HG02938 (cell line): ENCODE data around the gene RTN4IP1.
A peak's percentile ranks its signal among the peaks of the same experiment; 100 is the strongest.

ENCODE experiments used
- ATAC-seq: cut with Tn5 transposase; IDR thresholded peaks from one replicate; pipeline ENCODE4 v1.9.1; 2021; ENCODE audit warnings: mild to moderate bottlenecking, moderate library complexity; ENCODE audit not compliant: unreplicated experiment

The RTN4IP1 gene

DNA sequence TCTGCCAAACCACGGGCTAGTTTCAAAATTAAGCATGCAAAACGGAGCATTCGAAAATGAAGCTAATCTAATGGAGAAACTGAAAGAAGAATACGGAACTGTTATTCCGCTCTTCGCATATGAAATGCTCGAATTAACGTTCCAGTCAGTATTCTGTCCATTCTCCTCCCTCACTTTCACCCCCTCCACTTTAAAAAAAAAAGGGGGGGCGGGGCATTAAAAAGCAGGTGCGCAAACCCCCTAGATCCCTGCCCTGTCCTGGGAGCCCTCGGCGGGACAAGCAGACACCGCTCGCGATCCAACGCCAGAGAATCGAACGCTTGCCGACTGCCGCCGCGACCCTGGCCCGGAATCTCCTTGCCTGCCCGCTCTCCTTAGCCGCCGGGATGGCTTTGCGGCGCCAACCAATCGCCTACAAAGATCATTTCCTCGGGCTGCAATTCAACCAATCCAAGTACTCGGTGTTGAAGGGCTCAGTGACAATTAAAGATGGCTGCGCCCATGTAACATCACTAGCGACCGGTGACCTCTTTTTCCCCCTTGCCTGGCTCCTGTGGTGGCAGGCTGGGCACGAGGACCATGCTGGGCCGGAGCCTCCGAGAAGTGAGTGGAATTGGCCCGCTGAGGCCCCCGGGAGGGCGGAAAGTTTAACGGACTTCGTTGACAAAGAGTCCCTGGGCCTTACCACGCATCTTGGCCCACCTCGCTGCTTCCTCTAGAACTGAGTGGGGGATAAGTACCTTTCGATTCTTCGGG, at the start of gene RTN4IP1, which contains the start of gene QRSL1:
Gene RTN4IP1 (minus strand): TSS at position 396 of the 756 bp plus-strand sequence. CDS start 477 bp downstream, outside the sequence.
Gene QRSL1 (plus strand): TSS at position 476 of the 756 bp plus-strand sequence. CDS start 104 bp downstream, at position 580.
- ATAC-seq = peak; percentile 73

DNA sequence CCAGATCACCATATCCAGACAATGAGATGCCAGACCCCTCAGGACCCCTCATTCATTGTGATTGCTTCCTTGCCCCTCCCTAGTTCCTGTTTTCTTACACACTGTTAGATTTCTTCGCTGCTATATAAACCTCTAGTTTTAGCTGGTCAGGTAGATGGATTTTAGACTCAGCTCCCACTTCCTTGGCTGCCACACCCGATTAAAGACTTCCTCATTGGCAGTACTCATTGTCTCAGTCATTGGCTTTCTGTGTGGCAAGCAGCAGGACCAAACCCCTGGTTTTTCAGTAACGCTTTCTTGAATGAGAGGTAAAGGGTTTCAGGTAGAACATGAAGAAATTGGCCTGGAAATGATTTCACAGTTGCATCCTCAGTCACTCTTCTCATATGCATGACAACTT, 48.0 kb upstream of the RTN4IP1 start:
- no peak for ATAC-seq

GRCh38 chr6:106674541-106675229, 45.4 kb upstream of the RTN4IP1 start:
- ATAC-seq = no peak

DNA sequence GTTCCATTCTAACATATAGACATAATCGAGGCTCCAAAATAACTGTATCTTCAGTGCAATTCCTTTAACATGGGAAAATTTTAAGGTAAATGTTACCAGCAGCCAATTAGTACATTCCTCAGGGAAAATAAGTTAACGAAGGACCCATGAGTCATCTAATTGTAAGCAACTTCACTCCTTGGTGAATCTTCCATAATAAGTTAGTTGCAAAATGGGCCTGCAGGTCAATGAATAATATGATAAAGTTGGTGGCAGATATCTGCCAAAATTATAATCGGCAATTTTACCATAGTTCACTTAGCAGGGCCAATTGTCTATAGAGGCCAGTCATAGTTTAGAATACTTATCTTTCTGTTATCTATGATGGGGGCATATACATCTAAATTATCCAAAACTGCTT, 42.4 kb upstream of the RTN4IP1 start:
- no peak for ATAC-seq

GRCh38 chr6:106670236-106670635, 40.9 kb upstream of the RTN4IP1 start:
- no peak for ATAC-seq

GRCh38 chr6:106667022-106667402, 37.7 kb upstream of the RTN4IP1 start:
- ATAC-seq = no peak

DNA sequence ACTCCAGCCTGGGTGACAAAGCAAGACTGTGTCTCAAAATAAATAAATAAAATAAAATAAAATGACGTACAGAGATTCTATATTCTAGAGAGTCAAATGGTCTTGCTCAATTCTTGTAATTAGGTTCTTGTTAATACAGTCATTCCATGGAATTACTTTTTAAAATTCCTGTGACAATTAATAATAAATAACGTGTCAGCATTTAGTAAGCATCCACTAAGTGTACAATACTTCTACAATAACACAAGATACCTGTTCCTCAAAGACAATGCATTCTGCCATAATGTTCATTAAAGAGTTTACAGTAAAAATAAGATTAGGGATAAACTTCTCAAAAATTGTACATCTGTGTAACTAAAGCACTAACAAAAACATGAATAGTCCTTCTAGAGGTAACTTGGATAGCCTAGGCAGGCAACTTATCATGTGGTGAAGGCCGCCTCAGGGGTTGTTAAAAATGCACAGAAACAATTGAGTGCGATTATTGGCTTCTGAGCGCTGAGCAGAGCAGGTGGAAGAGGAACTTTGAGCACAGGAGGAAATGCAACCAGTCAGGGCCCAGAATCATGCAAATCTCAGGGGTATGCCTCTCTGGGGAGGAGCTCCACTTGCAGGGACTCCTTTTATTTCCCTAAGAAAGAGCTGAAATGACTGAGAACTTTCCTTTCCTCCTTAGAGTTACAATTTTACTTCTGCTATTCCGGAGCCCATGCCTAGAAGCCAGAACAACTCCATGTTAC, 37.2 kb upstream of the RTN4IP1 start:
- ATAC-seq = peak; percentile 97

- no peak for ATAC-seq
These were observed 33.2 kb upstream of the RTN4IP1 start for GRCh38 chr6:106662458-106662857.

GRCh38 chr6:106659859-106660258, 30.6 kb upstream of the RTN4IP1 start:
- ATAC-seq = no peak

DNA sequence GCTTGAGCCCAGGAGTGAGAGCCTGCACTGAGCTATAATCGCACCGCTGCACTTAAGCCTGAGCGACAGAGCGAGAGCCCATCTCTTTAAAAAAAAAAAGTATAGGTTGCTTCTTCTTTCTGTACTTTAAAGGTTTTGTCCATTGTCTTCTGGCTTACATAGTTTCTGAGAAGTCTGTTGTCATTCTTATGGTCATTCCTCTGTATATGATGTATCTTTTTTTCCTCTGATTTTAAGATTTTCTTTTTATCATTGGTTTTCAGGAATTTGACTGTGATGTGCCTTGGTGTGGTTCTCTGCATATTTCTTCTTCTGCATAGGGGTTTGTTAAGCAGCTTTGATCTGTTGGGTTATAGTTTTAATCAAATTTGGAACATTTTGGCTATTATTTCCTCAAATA, 29.2 kb upstream of the RTN4IP1 start:
- ATAC-seq = no peak

- ATAC-seq = peak; percentile 77
These were observed 19.5 kb upstream of the RTN4IP1 start for GRCh38 chr6:106648651-106649308.

DNA sequence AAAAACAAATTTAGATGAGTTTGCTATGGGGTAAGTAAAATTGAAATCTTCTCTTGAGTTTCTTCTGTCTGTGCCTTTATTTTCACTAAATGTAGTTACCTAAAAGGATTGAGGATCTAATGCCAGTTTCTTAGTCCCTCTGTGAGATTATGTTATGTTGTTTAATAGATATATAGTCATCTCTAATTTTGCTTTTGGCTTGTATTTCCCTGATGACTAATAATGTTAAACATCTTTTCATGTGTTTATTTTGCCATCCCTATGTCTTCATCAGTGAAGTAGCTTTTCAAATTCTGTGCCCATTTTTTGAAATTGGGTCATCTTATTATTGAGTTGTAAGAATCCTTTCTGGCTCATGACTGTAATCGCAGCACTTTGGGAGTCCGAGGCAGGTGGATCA, 13.8 kb upstream of the RTN4IP1 start:
- ATAC-seq = no peak

GRCh38 chr6:106642476-106642875, 13.2 kb upstream of the RTN4IP1 start:
- ATAC-seq = no peak

GRCh38 chr6:106639812-106640211, 10.5 kb upstream of the RTN4IP1 start:
- ATAC-seq = no peak

- peak; percentile 81 for ATAC-seq
These were observed 8.5 kb upstream of the RTN4IP1 start for GRCh38 chr6:106637717-106638341.

DNA sequence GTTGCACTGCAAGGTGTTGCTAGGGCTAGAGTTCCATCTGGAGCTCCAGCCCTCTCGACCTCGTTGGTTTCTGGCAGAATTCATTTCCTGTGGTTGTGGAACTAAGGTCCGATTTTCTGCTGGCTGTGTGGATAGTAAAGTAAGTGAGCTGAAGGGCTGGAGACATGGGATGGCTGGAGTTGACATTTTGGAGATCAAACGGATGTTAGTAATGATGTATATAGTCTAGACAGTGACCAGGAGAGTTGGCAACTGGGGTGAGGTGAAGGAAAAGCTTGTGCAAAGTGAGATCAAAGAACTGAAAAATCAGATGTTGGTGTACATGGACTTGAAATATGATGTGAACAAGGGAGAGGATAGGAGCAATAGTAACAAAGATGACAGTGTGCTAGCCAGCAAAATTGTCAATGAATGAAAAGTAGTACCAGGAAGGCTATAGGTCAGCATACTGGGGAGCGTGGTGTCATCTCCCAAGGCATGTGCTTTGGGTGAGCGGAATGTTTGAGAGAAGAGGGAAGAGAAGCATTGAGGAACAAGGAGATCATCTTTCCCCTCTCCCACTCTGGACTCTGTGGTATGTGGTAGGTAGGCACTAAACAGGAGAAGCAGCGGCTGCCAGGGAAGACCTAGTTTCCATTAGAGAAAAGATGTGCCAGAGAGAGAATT, 7.9 kb upstream of the RTN4IP1 start:
- ATAC-seq = peak; percentile 15

- no peak for ATAC-seq
These were observed 5.3 kb upstream of the RTN4IP1 start for GRCh38 chr6:106634565-106634964.

DNA sequence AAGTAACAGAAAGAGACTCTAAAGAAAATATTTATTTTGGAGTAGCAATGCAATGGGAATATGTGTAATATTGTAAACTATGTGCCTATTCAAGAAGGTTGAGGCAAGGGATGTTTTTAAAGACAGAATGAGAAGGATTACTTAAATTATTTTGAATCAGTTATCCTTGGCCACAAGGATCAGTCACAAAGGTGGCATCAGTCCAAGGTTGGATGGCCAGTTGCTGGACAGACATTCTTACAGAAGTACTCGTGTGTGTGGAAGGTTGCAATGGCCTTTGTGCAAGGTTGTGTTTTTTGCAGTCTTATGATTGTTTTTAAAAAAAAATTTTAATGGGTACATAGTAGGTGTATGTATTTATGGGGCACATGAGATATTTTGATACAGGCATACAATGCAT, 2.0 kb upstream of the RTN4IP1 start:
- no peak for ATAC-seq

DNA sequence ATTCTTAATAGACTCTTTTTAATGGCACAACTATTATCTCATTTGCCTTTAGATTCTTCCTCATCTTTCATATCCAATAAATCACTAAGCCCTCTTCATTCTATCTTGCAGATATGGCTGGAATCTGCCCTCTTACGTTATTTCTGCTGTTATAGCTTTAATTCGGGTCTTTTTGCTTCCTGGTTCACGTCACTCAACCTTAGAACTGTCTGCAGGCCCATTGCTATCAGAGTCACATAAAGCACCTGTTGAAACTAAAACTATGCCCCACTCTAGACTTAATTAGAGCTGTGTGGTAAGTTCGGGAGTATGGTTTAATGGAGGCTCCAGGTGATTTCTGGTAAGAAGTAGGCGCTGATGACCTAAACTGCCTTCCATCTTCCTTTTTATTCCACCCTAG, 1.1 kb upstream of the RTN4IP1 start:
- ATAC-seq = no peak

DNA sequence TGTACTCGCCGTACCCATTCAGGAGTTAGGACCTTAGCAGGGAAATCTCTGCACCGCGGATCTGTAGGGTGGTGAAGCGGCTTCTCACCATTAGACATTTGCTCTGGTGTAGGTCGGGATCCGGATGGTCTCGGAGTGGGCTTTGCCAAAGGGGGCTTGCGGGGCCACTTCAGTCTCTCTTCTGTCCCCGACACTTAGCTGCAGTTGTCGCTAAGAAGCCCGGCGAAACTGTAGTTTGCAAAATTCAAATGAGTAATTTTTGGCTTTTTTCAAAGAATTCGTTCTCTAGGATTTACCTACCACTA, 513 bp upstream of the RTN4IP1 start:
- no peak for ATAC-seq
